ENCODE data around the gene FAM234B.

The FAM234B gene

GRCh38 chr12:13094367-13094766, 50.2 kb downstream of the FAM234B start:
- DNase-seq: peak; percentile 90 to 94

DNA sequence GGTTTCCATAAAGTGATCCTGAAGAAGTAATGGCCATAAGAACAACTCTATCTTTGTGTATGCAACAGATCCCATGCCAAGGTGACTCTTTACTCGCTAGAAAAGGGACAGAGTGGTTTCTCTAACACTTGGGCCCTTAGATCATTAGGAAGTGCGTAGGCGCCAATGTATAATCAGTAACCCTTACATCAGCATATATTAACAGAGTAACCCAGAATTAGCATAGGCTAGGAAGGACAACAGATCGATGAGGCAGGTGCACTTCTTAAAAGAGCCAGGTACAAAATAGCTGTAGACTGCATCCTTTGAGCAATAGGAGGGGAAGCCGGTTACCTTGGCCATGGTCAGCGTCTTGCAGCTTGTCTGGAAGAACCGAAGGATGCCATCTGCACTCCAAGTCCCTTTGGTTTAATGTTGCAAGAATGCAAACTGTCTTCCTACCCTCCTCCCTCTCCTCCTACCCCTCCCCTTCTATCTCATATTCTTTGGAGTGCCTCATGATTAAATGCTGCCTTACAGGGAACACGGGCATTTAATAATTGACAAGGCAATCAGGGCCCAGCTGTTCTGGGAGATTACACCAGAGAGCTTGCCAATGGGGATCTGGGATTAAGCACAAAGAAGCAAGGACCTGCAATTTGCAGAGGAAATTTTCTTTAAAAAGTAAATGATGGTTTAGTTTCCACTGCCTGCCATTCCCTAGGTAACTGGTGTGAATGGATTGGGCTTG, 51.2 kb downstream of the FAM234B start:
- DNase-seq: no peak

- DNase-seq: peak; percentile 53 to 67
Observed at GRCh38 chr12:13097491-13098011, 53.4 kb downstream of the FAM234B start.

DNA sequence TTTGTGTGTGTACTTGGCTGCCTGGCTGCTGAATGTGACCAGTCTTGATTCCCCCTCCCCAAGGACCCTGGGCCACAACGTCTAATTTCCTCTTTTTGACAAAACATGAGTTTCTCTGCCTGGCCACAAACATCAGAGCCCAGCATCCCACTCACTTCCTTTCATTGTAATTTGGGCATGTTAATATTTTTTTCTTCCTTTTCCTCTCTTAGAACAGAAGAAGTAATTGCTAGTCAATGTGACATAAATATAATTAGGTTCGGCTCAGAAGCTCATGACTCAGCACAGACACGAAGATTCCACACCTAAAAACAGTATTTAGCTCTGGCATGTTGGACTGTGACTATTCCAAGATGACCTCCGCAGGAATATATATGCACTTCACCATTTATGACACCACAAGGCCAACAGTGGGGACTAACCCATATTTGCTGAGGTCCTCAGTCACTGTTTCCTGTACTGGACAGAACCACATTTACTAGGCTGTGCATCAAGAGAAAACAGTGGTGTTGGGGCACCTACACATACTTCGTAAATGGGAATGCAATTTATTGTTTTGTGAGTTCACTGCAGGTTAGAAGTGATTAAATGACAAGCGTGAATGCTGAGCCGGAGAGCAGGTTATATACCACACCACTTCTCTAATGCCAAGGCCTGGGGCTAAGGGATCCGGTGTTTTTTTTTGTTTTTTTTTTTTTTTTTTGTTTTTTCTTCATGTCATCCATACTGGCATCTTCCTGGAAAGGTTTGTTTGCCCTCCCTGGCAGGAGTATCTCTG, 55.1 kb downstream of the FAM234B start:
- peak; percentile 90 to 91 for DNase-seq

DNA sequence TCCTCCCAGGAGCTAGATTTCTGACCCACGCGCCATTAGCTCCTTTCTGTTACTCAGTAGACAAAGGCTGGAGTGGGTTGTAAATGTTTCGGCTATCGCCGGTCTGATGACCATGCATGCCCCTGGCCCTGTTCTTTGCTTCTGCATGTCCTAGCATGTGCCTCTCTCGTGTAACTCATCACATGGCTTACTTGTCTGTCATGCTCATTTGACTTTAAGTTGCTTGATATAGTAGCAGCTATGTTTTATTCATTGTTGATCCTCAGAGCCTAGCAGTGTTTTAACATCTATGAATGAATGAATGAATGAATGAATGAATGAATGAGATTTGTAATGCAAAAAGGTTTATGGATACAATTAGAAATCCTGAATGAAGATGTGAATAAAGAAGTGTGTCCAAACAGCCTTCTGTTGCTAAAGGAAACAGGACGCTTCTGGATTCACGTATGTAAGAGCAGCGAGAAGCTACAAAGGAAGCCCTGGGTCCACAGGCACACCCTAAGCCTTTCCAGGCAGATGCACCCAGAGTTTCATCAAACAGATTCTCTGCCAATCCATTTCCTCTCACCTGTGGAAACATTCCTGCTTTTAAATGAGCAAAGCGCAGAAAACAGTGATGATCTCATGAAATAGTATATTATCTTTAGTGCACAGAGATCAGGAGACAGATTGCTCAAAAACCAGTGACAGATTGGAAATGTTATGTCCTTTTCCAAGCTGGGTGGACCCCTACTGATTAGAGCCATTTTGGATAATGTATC, 55.8 kb downstream of the FAM234B start:
- peak; percentile 61 to 77 for DNase-seq

GRCh38 chr12:13100605-13100881, 56.4 kb downstream of the FAM234B start:
- DNase-seq: no peak

GRCh38 chr12:13100882-13101769, 56.9 kb downstream of the FAM234B start:
- DNase-seq: peak; percentile 96 to 98

GRCh38 chr12:13101821-13102375, 57.7 kb downstream of the FAM234B start:
- DNase-seq: peak in 1 of 2 donors; percentile 31

- peak; percentile 47 to 72 for DNase-seq
Observed at GRCh38 chr12:13102461-13103195, 58.4 kb downstream of the FAM234B start.

- DNase-seq: peak in 1 of 2 donors; percentile 38
Observed at GRCh38 chr12:13103391-13104033, 59.3 kb downstream of the FAM234B start, which contains the start of gene GSG1. Gene GSG1 (minus strand): TSS chr12:13103667. CDS start chr12:13103512, 155 bp downstream.

DNA sequence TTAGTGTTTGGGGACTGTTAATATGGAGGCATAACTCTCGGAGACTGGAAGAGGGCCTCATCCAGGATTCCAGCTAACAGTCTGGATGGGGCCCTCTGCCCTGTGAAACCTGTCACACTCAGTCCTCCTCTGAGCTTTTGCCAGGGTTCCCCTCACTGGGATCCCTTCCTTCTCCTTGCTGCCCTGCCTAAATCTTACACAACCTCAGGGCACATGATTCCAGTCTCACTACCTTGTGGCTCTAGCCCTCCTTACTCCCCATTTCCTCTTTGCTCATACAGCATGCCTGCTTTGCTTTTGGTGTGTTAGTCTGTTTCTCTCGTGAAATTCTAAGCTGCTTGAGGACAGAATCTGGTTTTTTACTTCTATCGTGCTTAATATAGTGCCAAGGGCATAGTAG, 60.2 kb downstream of the FAM234B start:
- DNase-seq: peak; percentile 72 to 83

DNA sequence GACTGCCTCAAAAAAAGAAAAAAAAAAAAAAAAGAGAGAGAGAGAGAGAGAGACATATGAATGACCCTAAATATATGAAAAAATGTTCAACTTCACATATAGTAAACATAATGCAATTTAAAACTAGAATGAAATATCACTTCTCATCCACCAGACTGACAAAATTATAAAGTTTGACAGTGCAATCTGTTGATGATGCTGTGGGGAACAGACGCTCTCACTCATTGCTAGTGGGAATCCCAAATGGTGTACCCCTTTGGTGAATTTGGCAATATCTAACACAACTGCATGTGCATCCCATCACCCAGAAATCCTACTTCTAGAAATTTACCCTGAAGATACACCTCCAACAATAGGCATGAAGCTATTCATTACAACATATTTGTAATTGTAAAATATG, 61.6 kb downstream of the FAM234B start:
- DNase-seq: no peak

- no peak for DNase-seq
Observed at GRCh38 chr12:13106666-13107065, 62.5 kb downstream of the FAM234B start.

- DNase-seq: no peak
Observed at GRCh38 chr12:13112968-13113367, 68.8 kb downstream of the FAM234B start.

DNA sequence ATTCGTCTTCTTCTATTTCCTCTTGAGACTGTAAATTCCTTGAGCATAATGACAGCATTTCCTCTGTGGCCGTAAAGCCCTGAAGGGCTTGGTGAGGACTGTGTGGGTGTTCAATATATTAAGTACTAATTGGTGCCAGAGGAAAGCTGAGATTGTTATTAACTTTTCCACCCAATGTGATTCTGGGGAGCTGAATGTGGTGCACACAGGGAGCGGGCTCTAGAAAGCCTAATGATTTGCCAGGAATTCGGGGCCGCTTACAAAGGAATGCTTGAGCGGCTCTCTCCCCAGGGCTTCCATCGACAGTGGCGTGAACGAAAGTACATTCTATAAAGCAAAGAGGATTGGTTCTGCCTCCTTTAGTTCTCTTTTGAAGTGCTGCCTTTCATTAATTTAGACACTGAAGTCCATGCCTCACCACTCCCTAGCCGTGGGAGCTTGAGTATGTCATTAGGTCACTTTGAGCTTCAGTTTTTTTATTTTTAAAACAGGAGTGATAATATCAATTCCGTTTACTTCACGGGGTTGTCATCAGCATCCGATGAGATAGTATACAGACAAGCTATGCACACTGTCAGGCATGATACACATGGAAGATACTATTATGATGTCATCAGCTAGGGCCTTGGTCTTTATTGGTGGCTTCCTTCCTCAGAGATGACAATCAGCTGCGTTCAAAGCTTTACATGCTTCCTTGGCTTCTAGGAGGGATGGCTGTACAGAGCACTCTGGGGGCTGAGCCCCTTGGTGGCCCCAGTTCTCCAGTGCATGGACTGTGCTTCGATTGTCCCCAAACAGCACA, 70.3 kb downstream of the FAM234B start:
- no peak for DNase-seq

DNA sequence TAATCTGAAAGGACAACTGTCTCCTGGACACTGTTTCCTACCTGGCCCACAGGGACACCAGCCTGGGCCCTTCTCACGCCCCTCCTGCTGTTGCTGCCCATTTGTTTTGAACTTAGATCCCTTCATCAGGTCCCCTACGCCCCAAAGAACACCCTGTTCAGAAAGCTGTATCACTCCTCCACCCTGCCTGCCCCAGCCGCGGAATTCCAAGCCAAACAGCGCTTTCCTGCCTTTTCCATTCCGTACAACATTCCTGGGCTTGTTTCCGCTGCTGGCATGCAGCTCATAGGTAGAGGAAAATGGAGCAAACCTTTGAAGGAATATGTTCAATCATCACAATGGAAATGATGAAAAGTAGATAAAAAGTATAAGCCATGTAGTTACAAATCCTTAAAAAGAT, 72.1 kb downstream of the FAM234B start:
- DNase-seq: no peak

GRCh38 chr12:13117029-13117428, 72.8 kb downstream of the FAM234B start:
- DNase-seq: no peak

- peak; percentile 45 to 67 for DNase-seq
Observed at GRCh38 chr12:13119826-13120225, 75.6 kb downstream of the FAM234B start.

GRCh38 chr12:13120413-13120812, 76.2 kb downstream of the FAM234B start:
- DNase-seq: no peak

GRCh38 chr12:13121568-13121967, 77.4 kb downstream of the FAM234B start:
- DNase-seq: no peak
